Neural cell (in vitro differentiated cells): Measurements from ENCODE around the gene ARHGAP5. TPM values are rescaled to one million over a fixed set of nuclear protein-coding genes. Genes with fewer than 3 reads are reported as not detected.

Source experiments
- H2AFZ ChIP-seq: fragments of 200-600, 300-800 bp; sonication (generic), shearing (Covaris generic); 2 replicates; pipeline ENCODE4 v1.6.0; 2014; ENCODE audit warnings: low read depth, mild to moderate bottlenecking, antibody characterized with exemption, low read length, moderate library complexity
- H3F3A ChIP-seq: fragments of 200-600 bp; shearing (Covaris generic); 2 replicates; pipeline ENCODE4 v1.6.1; 2016; ENCODE audit warnings: mild to moderate bottlenecking, moderate library complexity, mixed read lengths, antibody characterized with exemption, low read length; ENCODE audit not compliant: insufficient read depth, poor library complexity, severe bottlenecking
- H3K27ac ChIP-seq: fragments of 200-600, 300-800 bp; sonication (generic), shearing (Covaris generic); 2 replicates; pipeline ENCODE4 v1.5.1; 2014; ENCODE audit warnings: mild to moderate bottlenecking, low read length, moderate library complexity
- H3K27me3 ChIP-seq: fragments of 300-800, 200-600 bp; sonication (generic), shearing (Covaris generic); 2 replicates; pipeline ENCODE4 v1.6.0; 2014; ENCODE audit warnings: mild to moderate bottlenecking, low read depth, low read length, moderate library complexity; ENCODE audit not compliant: insufficient read depth
- H3K36me3 ChIP-seq: fragments of 300-800, 200-600 bp; sonication (generic), shearing (Covaris generic); 2 replicates; pipeline ENCODE4 v1.5.1; 2014; ENCODE audit warnings: mild to moderate bottlenecking, antibody characterized with exemption, low read length, moderate library complexity; ENCODE audit not compliant: insufficient read depth
- H3K4me2 ChIP-seq: fragments of 300-800, 200-600 bp; sonication (generic), shearing (Covaris generic); 2 replicates; pipeline ENCODE4 v1.6.0; 2014; ENCODE audit warnings: mild to moderate bottlenecking, low read length
- H3K4me3 ChIP-seq: fragments of 300-800, 200-600 bp; sonication (generic), shearing (Covaris generic); 2 replicates; pipeline ENCODE4 v1.5.1; 2014; ENCODE audit warnings: mild to moderate bottlenecking, low read length, moderate library complexity
- H3K79me2 ChIP-seq: fragments of 200-600 bp; shearing (Covaris generic); replicated peaks from 2 replicates; pipeline ENCODE4 v1.6.0; 2014; ENCODE audit warnings: mild to moderate bottlenecking, low read length, moderate library complexity; ENCODE audit not compliant: insufficient read depth
- H3K9ac ChIP-seq: fragments of 300-800, 200-600 bp; sonication (generic), shearing (Covaris generic); 2 replicates; pipeline ENCODE4 v1.6.1; 2016; ENCODE audit warnings: mild to moderate bottlenecking, low read length, mixed read lengths
- H3K9me2 ChIP-seq: fragments of 200-600 bp; shearing (Covaris generic); 2 replicates; pipeline ENCODE4 v1.6.1; 2016; ENCODE audit warnings: mild to moderate bottlenecking, low read length, mixed read lengths; ENCODE audit not compliant: insufficient read depth
- H3K9me3 ChIP-seq: fragments of 200-600, 300-800 bp; sonication (generic), shearing (Covaris generic); 2 replicates; pipeline ENCODE4 v1.6.1; 2016; ENCODE audit warnings: mild to moderate bottlenecking, mixed run types, low read length, moderate library complexity, mixed read lengths
- H4K20me1 ChIP-seq: fragments of 200-600 bp; shearing (Covaris generic); 2 replicates; pipeline ENCODE4 v1.6.1; 2016; ENCODE audit warnings: mild to moderate bottlenecking, mixed run types; ENCODE audit not compliant: insufficient read depth
- EP300 ChIP-seq: fragments of 450-650 bp; conservative IDR thresholded peaks from 2 replicates; pipeline ENCODE4 v1.6.1; 2014; ENCODE audit warnings: antibody characterized with exemption, mild to moderate bottlenecking, moderate library complexity; ENCODE audit not compliant: poor library complexity, severe bottlenecking
- EZH2 ChIP-seq: fragments of 200-600, 300-800 bp; shearing (Covaris generic), sonication (generic); IDR thresholded peaks from 2 replicates; pipeline ENCODE4 v1.6.1; 2014; ENCODE audit warnings: antibody characterized with exemption, low read length, borderline replicate concordance, mild to moderate bottlenecking; ENCODE audit not compliant: insufficient read depth, poor library complexity, severe bottlenecking
- MXI1 ChIP-seq: fragments of 450-650 bp; conservative IDR thresholded peaks from 2 replicates; pipeline ENCODE4 v1.6.1; 2014; ENCODE audit warnings: antibody characterized with exemption, mild to moderate bottlenecking; ENCODE audit not compliant: poor library complexity, severe bottlenecking
- POLR2AphosphoS5 ChIP-seq: IDR thresholded peaks from 2 replicates; pipeline ENCODE4 v1.6.1; 2012
- RAD21 ChIP-seq: fragments of 450-650 bp; conservative IDR thresholded peaks from 2 replicates; pipeline ENCODE4 v1.6.1; 2014; ENCODE audit warnings: antibody characterized with exemption, mild to moderate bottlenecking, moderate library complexity
- SMC3 ChIP-seq: fragments of 450-650 bp; conservative IDR thresholded peaks from 2 replicates; pipeline ENCODE4 v1.6.1; 2014; ENCODE audit warnings: antibody characterized with exemption, mild to moderate bottlenecking, moderate library complexity; ENCODE audit not compliant: poor library complexity
- TAF1 ChIP-seq: IDR thresholded peaks from 2 replicates; pipeline ENCODE4 v1.6.1; 2012; ENCODE audit warnings: low read depth
- polyA plus RNA-seq: library from polyadenylated mRNA; depleted of rRNA; stranded (reverse); fragments of >200 nt; gene quantifications from 2 replicates; pipeline ENCODE4 v1.2.3, GENCODE V29; 2014
- TF ChIP-seq, protein P1 (sequence below): fragments of 450-650 bp; IDR thresholded peaks from 2 replicates; pipeline ENCODE4 v1.5.1; 2014; ENCODE audit warnings: antibody characterized with exemption, mild to moderate bottlenecking, moderate library complexity; ENCODE audit not compliant: poor library complexity, severe bottlenecking
- TF ChIP-seq, protein P2 (sequence below): IDR thresholded peaks from 2 replicates; pipeline ENCODE4 v1.6.1; 2012; ENCODE audit warnings: borderline replicate concordance

Gene ARHGAP5
- polyA plus RNA-seq, 1 donor from 2014 or later: 32.2 TPM

DNA sequence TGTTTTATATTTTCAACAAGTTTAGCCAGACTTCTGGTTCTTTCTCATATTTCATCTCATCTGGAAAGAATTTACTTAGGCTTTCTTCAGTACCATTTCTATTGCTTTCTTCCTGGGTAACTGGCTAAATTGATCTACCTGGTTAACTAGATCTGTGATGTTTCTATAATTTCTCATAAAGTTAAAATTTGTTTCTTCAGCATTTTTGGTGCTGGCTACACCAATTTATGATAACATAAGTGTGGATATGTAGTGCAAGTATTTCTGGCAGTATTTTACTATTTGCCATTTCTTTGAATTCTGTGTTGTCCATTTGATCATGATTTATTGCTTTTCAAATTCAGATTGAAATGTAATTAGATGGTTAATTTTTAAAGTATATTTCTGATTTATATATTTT lies 25.9 kb downstream of the ARHGAP5 start:
- no peak overlapping the region for H3K27ac ChIP-seq

DNA sequence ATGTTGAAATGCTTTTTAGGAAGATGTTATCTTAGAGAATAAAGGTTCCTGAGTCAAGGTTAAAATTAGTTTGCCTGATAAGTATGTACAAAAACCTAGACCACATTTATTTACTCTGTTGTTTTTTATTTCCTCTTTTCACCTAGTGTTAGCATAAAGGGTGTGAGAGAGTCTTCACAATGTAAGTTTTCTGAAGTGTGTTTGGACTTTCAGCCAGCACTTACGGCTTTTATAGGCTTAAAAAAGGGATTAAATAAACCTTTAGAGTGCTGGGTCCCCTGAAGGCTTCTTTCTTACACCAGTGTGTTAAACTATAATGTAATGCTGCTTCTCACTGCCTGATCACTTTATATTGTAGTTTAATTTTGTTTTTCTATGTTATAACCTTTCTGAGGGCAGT lies 27.2 kb downstream of the ARHGAP5 start:
- Histone ChIP-seq H3K9ac (no peak overlapping the region), H4K20me1 (no peaks in the 10 kb centered on the region), H3K27ac (no peak overlapping the region), H3K9me2 (no peaks in the 10 kb centered on the region), H3K4me2 (no peak overlapping the region), H3K4me3 (no peak overlapping the region), H3K9me3 (no peaks in the 10 kb centered on the region), H3F3A (no peaks in the 10 kb centered on the region), H3K36me3 (no peaks in the 10 kb centered on the region), H2AFZ (no peak overlapping the region), H3K27me3 (no peaks in the 10 kb centered on the region), H3K79me2 (peaks cover 83% of the 10 kb centered on the region)
- TF ChIP-seq EP300: no peak
- no peak for TF ChIP-seq EZH2
- no peak for TF ChIP-seq TAF1
- TF ChIP-seq POLR2AphosphoS5: no peak
- TF ChIP-seq RAD21: no peak
- TF ChIP-seq SMC3: no peak
- no peak for TF ChIP-seq MXI1
- TF ChIP-seq, protein P1, sequence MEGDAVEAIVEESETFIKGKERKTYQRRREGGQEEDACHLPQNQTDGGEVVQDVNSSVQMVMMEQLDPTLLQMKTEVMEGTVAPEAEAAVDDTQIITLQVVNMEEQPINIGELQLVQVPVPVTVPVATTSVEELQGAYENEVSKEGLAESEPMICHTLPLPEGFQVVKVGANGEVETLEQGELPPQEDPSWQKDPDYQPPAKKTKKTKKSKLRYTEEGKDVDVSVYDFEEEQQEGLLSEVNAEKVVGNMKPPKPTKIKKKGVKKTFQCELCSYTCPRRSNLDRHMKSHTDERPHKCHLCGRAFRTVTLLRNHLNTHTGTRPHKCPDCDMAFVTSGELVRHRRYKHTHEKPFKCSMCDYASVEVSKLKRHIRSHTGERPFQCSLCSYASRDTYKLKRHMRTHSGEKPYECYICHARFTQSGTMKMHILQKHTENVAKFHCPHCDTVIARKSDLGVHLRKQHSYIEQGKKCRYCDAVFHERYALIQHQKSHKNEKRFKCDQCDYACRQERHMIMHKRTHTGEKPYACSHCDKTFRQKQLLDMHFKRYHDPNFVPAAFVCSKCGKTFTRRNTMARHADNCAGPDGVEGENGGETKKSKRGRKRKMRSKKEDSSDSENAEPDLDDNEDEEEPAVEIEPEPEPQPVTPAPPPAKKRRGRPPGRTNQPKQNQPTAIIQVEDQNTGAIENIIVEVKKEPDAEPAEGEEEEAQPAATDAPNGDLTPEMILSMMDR: no peak
- TF ChIP-seq, protein P2, sequence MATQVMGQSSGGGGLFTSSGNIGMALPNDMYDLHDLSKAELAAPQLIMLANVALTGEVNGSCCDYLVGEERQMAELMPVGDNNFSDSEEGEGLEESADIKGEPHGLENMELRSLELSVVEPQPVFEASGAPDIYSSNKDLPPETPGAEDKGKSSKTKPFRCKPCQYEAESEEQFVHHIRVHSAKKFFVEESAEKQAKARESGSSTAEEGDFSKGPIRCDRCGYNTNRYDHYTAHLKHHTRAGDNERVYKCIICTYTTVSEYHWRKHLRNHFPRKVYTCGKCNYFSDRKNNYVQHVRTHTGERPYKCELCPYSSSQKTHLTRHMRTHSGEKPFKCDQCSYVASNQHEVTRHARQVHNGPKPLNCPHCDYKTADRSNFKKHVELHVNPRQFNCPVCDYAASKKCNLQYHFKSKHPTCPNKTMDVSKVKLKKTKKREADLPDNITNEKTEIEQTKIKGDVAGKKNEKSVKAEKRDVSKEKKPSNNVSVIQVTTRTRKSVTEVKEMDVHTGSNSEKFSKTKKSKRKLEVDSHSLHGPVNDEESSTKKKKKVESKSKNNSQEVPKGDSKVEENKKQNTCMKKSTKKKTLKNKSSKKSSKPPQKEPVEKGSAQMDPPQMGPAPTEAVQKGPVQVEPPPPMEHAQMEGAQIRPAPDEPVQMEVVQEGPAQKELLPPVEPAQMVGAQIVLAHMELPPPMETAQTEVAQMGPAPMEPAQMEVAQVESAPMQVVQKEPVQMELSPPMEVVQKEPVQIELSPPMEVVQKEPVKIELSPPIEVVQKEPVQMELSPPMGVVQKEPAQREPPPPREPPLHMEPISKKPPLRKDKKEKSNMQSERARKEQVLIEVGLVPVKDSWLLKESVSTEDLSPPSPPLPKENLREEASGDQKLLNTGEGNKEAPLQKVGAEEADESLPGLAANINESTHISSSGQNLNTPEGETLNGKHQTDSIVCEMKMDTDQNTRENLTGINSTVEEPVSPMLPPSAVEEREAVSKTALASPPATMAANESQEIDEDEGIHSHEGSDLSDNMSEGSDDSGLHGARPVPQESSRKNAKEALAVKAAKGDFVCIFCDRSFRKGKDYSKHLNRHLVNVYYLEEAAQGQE: no peak

More for the DNA sequence above, 25.9 kb downstream of the ARHGAP5 start:
- Histone ChIP-seq H3K9ac (no peak overlapping the region), H3K9me3 (no peaks in the 10 kb centered on the region), H3K4me2 (no peak overlapping the region), H4K20me1 (no peaks in the 10 kb centered on the region), H3K79me2 (peaks cover 85% of the 10 kb centered on the region), H2AFZ (no peak overlapping the region), H3F3A (no peaks in the 10 kb centered on the region), H3K36me3 (no peaks in the 10 kb centered on the region), H3K9me2 (no peaks in the 10 kb centered on the region), H3K27me3 (no peaks in the 10 kb centered on the region), H3K4me3 (no peak overlapping the region)
- no peak for TF ChIP-seq MXI1
- TF ChIP-seq EP300: no peak
- TF ChIP-seq, protein P2: no peak
- TF ChIP-seq, protein P1: no peak
- TF ChIP-seq SMC3: no peak
- no peak for TF ChIP-seq TAF1
- no peak for TF ChIP-seq POLR2AphosphoS5
- TF ChIP-seq EZH2: no peak
- TF ChIP-seq RAD21: no peak
